ENCODE measurements around the gene MAP2K5. TPM values are rescaled to one million over a fixed set of nuclear protein-coding genes. Genes with fewer than 3 reads are reported as not detected.

The MAP2K5 gene
- total RNA-seq, 1 donor from 2014 or later, result 21.7 TPM

- intact Hi-C loops (cut with micrococcal nuclease), result no loop called here
These were observed 203.9 kb downstream of the MAP2K5 start for GRCh38 chr15:67746450-67746849.

- intact Hi-C loops (cut with micrococcal nuclease), result no loop called here
These were observed 205.4 kb downstream of the MAP2K5 start for GRCh38 chr15:67747921-67748320.

- intact Hi-C loops (cut with micrococcal nuclease), result no loop called here
These were observed 207.9 kb downstream of the MAP2K5 start for GRCh38 chr15:67750371-67750770.

GRCh38 chr15:67753891-67754290 is 211.4 kb downstream of the MAP2K5 start:
- intact Hi-C loops (cut with micrococcal nuclease), result no loop called here

GRCh38 chr15:67755264-67755663 is 212.8 kb downstream of the MAP2K5 start:
- intact Hi-C loops (cut with micrococcal nuclease), result no loop called here

GRCh38 chr15:67755936-67756335 is 213.4 kb downstream of the MAP2K5 start:
- intact Hi-C loops (cut with micrococcal nuclease), result no loop called here

- intact Hi-C loops (cut with micrococcal nuclease), result loop anchor here (2.0 kb wide), 1 partner anchor 14 kb away; no protein-coding TSS in a partner anchor
These were observed 216.3 kb downstream of the MAP2K5 start for GRCh38 chr15:67758619-67759300.

- intact Hi-C loops (cut with micrococcal nuclease), result loop anchor here (10.0 kb wide), 1 partner anchor 236 kb away; the partner anchor contains the start of gene C15orf61
These were observed 218.4 kb downstream of the MAP2K5 start for GRCh38 chr15:67760901-67761300.

- intact Hi-C loops (cut with micrococcal nuclease), result loop anchor here (10.0 kb wide), 1 partner anchor 237 kb away; the partner anchor contains the start of gene C15orf61
These were observed 218.8 kb downstream of the MAP2K5 start for GRCh38 chr15:67761343-67761742.

GRCh38 chr15:67762610-67763368 is 220.3 kb downstream of the MAP2K5 start:
- intact Hi-C loops (cut with micrococcal nuclease), result loop anchor here (10.0 kb wide), 1 partner anchor 238 kb away; the partner anchor contains the start of gene C15orf61

GRCh38 chr15:67765701-67766100 is 223.2 kb downstream of the MAP2K5 start:
- intact Hi-C loops (cut with micrococcal nuclease), result loop anchor here (10.0 kb wide), 1 partner anchor 241 kb away; the partner anchor contains the start of gene C15orf61

- intact Hi-C loops (cut with micrococcal nuclease), result loop anchor here (10.0 kb wide), 1 partner anchor 242 kb away; the partner anchor contains the start of gene C15orf61
These were observed 224.5 kb downstream of the MAP2K5 start for GRCh38 chr15:67766968-67767367.

- intact Hi-C loops (cut with micrococcal nuclease), result loop anchor here (10.0 kb wide), 1 partner anchor 244 kb away; the partner anchor contains the start of gene C15orf61
These were observed 225.9 kb downstream of the MAP2K5 start for GRCh38 chr15:67768313-67768977.

- intact Hi-C loops (cut with micrococcal nuclease), result loop anchor here (10.0 kb wide), 1 partner anchor 245 kb away; the partner anchor contains the start of gene C15orf61
These were observed 227.2 kb downstream of the MAP2K5 start for GRCh38 chr15:67769497-67770357.

GRCh38 chr15:67770358-67770628 is 227.8 kb downstream of the MAP2K5 start:
- intact Hi-C loops (cut with micrococcal nuclease), result no loop called here

GRCh38 chr15:67771189-67771800 is 228.8 kb downstream of the MAP2K5 start:
- intact Hi-C loops (cut with micrococcal nuclease), result no loop called here

- intact Hi-C loops (cut with micrococcal nuclease), result no loop called here
These were observed 232.1 kb downstream of the MAP2K5 start for GRCh38 chr15:67774626-67775025.

- intact Hi-C loops (cut with micrococcal nuclease), result no loop called here
These were observed 232.7 kb downstream of the MAP2K5 start for GRCh38 chr15:67775250-67775649.

GRCh38 chr15:67775998-67776397 is 233.5 kb downstream of the MAP2K5 start:
- intact Hi-C loops (cut with micrococcal nuclease), result no loop called here

- intact Hi-C loops (cut with micrococcal nuclease), result no loop called here
These were observed 234.1 kb downstream of the MAP2K5 start for GRCh38 chr15:67776600-67776999.
